Activated naive CD8-positive, alpha-beta T cell (primary cell): ENCODE results near the gene LDHB.

Experiments used
- H3K27ac Mint-ChIP-seq: one replicate; pipeline ENCODE4 v1.8.0; 2021; ENCODE audit warnings: mixed read lengths
- H3K27me3 Mint-ChIP-seq: one replicate; pipeline ENCODE4 v1.8.0; 2021; ENCODE audit warnings: mixed read lengths
- H3K36me3 Mint-ChIP-seq: one replicate; pipeline ENCODE4 v1.8.0; 2021; ENCODE audit warnings: mixed read lengths
- H3K4me1 Mint-ChIP-seq: one replicate; pipeline ENCODE4 v1.8.0; 2021; ENCODE audit warnings: low read depth, mixed read lengths
- H3K4me3 Mint-ChIP-seq: one replicate; pipeline ENCODE4 v1.8.0; 2021; ENCODE audit warnings: mild to moderate bottlenecking, mixed read lengths
- H3K9me3 Mint-ChIP-seq: one replicate; pipeline ENCODE4 v1.8.0; 2021; ENCODE audit warnings: low read depth, mixed read lengths

Gene LDHB

DNA sequence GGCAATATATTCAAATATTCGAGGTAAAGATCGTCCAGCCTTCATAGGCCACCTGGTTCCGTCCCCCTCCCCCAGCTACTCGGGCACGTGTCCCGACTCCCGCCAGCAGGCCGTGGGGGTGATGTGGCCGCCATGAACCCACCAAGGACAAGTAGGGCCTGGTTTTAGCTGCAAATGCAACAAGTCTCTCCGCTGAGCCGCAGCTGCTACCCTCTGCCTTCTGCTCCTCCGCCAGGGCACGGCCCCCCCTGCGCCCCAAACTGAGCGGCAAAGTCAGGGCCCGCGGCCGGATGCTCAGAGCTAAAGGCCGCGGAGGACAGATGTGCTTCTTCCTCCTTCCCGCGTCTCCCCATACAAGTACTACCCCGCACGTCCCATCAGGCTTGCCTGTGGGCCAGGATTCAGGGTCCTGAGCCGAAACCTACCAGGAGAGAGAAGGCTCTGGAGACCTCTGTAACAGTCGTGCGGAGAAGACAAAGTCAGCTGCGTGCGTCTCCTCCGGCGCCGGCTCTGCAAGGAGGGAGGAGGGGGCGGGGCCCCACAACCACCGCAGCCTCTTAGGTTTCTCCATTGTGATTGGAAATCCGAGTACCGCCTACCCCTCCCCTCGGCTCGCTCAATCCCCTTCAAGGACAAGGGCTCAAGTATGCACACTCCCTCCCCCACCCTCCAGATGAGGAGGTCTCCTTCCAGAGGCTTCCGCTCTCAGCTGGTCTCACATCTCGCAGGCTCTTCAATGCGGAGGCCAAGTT is at the start of gene LDHB:
LDHB (minus strand) TSS at position 517 of the 752 bp plus-strand sequence. CDS start 3,171 bp downstream, outside the sequence.
- Mint-ChIP-seq H3K36me3 (peaks cover 30% of the 10 kb centered on the region), H3K9me3 (no peaks in the 10 kb centered on the region), H3K4me1 (peaks cover 52% of the 10 kb centered on the region), H3K4me3 (peak within 1 kb of the TSS; percentile 100), H3K27ac (peak within 1 kb of the TSS; percentile 100), H3K27me3 (no peaks in the 10 kb centered on the region)

DNA sequence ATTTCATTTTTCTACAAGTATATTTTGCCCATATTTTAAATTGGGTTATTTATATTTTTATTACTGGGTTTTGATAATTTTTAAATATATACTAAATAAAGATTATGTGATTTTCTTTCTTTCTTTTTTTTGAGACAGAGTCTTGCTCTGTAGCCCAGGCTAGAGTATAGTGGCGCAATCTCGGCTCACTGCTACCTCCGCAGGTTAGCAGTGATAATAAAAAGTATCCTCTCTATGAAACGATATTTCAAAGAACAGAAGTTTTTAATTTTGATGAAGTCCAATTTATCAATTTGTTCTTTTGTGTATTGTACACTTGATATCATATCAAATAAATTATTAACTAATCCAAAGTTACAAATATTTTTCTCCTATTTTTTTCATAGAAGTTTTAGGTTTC is 47.2 kb upstream of the LDHB start:
- Mint-ChIP-seq H3K4me1 (peaks cover 3% of the 10 kb centered on the region), H3K36me3 (no peaks in the 10 kb centered on the region), H3K27ac (no peak overlapping the region), H3K4me3 (no peak overlapping the region), H3K27me3 (peaks cover 10% of the 10 kb centered on the region), H3K9me3 (no peaks in the 10 kb centered on the region)

DNA sequence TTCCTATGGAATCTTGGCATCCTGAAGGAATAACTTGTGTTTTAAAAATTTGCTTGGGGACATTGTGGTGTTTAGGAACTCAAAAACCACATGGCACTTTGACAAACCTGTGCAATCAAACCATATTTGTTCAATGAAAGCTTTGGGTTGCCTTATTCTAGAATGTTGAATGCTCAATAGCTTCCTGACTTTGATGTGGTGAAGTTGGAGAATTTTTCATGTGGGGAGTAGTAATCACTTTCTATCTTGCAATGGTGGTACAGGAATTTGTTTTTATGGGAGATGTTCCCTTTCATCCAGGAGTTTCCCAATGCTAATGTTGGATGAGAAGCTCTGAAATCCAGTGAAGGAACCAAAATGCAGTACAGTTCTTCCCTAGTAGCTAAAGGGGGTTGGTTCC is 42.2 kb upstream of the LDHB start:
- Mint-ChIP-seq H3K4me1 (peaks cover 10% of the 10 kb centered on the region), H3K36me3 (no peaks in the 10 kb centered on the region), H3K9me3 (no peaks in the 10 kb centered on the region), H3K27ac (no peak overlapping the region), H3K27me3 (peaks cover 5% of the 10 kb centered on the region), H3K4me3 (no peak overlapping the region)

DNA sequence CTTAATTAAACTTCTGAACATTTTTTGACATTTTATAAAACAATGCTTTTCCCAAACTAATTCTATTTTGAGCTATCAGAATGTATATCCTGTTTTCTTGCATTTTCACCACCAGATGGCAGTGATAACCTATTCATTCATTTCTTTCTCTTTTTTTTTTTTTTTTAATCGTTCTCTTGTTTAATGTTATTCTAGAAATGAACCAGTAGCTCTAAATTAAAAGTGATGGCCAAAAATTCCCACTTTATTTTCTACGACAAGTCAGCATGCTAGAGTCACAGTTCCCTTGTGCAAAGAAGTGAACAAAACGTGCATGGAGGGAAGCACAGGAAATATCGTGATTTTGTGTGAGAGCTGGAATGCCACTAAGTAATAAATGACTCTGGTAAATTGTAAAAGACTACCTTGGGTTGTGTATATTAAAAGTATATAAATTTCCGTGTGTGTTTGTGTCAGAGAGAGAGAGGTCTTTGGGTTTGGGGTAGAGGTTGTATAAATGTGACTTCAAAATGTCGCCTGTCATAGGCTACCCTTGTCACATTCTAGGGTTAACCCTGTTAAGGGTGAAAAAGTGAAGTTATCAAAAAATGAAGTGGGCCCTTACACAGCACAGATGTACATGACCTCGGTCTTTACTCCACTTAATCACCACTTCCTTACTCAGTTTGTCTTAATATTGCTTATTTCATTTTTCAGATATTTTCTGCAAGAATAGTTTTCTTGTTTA is 40.4 kb upstream of the LDHB start:
- Mint-ChIP-seq H3K4me3 (peak overlapping the region; percentile 30), H3K4me1 (peaks cover 10% of the 10 kb centered on the region), H3K36me3 (no peaks in the 10 kb centered on the region), H3K9me3 (no peaks in the 10 kb centered on the region), H3K27ac (no peak overlapping the region), H3K27me3 (peaks cover 5% of the 10 kb centered on the region)

DNA sequence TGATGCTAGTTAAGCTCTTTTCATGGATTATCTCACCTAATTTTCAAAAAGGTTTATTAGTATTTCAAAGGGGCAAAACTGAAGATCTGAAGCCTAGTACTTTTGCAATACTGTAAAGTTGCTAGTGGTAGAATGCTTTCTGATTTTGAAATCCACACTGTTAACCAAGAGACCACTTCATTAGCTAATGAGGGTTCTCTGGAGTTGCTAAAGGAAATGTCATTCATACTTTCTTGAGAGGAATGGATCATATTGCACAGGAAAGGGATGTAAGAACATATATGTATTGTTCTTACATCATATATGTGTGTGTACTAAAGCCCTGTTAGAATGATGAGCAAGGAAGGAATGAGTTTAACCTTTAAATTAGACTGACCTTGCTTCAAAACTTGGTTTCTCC is 39.0 kb upstream of the LDHB start:
- Mint-ChIP-seq H3K27me3 (no peaks in the 10 kb centered on the region), H3K4me3 (no peak overlapping the region), H3K9me3 (no peaks in the 10 kb centered on the region), H3K27ac (no peak overlapping the region), H3K36me3 (no peaks in the 10 kb centered on the region), H3K4me1 (peaks cover 16% of the 10 kb centered on the region)

DNA sequence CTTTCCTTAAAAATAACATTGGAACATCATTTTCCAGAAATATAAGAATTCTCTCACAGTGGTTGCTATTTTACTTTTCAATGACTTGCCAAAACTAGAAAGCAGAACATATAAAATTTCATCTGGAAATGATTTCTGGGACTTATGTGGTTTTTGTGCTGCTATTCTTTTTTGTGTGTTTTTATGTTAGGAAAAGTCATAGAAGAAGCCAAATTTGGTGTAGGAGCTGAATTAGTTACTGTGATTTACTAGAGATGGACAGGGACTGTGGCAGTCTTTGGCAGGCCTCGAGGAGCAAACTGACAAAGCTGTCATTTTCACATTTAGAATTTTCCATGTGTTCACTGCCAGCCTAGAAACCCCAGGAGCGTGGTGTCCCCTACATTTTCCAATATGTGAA is 38.3 kb upstream of the LDHB start:
- Mint-ChIP-seq H3K4me3 (no peak overlapping the region), H3K27ac (no peak overlapping the region), H3K9me3 (no peaks in the 10 kb centered on the region), H3K27me3 (no peaks in the 10 kb centered on the region), H3K36me3 (no peaks in the 10 kb centered on the region), H3K4me1 (peaks cover 22% of the 10 kb centered on the region)

DNA sequence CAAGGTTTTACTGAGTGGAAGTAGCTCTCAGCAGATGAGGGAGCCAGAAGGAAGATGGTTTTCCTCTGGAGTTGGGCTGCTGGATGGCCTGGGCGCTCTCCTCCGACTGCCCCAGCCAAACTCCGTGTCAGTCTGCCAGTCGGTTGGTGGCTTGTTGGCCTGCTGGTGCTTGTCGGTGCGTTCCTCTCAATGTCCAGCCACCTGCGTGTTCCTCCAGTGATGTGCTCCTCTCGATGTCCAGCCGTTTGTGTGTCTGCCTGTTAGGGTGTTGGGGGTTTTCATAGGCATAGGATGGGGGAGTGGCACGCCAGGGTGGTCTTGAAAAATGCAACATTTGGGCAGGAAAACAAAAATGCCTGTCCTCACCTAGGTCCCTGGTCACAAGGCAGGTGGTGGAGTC is 37.0 kb upstream of the LDHB start:
- Mint-ChIP-seq H3K9me3 (peaks cover 4% of the 10 kb centered on the region), H3K4me3 (no peak overlapping the region), H3K4me1 (peaks cover 31% of the 10 kb centered on the region), H3K36me3 (peaks cover 3% of the 10 kb centered on the region), H3K27me3 (no peaks in the 10 kb centered on the region), H3K27ac (no peak overlapping the region)

DNA sequence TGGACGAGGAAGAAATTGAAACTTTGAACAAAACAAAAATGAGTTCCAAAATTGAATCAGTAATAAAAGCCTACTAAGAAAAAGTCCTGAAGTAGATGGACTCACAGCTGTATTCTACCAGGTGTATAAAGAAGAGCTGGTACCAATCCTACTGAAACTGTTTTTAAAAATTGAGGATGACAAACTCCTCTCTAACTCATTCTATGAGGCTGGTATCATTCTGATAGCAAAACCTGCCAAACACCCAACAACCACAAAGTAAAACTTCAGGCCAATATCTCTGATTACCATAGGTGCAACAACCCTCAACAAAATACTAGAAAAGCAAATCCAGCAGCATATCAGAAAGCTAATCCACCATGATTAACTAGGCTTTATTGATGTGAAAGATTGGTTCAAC is 33.9 kb upstream of the LDHB start:
- Mint-ChIP-seq H3K4me3 (no peak overlapping the region), H3K27me3 (no peaks in the 10 kb centered on the region), H3K36me3 (peaks cover 7% of the 10 kb centered on the region), H3K9me3 (peaks cover 11% of the 10 kb centered on the region), H3K27ac (peak overlapping the region; percentile 36), H3K4me1 (peaks cover 27% of the 10 kb centered on the region)

DNA sequence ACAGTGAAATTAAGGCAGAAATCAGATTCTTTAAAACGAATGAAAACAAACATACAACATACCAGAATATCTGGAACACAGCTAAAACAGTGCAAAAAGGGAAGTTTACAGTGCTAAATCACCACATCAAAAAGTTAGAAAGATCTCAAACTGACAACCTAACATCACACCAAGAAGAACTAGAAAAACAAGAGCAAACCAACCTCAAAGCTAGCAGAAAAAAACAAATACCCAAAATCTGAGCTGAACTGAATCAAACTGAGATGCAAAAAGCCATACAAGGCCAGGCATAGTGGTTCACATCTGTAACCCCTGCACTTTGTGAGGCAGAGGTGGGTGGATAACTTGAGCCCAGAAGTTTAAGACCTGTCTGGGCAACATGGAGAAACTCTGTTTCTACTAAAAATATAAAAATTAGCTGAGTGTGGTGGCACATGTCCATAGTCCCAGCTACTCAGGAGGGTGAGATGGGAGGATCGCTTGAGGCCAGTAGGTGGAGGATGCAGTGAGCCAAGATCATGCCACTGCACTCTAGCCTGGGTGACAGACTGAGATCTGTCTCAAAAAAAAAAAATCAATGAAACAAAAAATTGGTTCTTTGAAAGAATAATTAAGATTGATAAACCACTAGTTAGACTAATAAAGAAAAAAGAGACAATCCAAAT is 33.2 kb upstream of the LDHB start:
- peak overlapping the region; percentile 11 for H3K4me3 Mint-ChIP-seq

DNA sequence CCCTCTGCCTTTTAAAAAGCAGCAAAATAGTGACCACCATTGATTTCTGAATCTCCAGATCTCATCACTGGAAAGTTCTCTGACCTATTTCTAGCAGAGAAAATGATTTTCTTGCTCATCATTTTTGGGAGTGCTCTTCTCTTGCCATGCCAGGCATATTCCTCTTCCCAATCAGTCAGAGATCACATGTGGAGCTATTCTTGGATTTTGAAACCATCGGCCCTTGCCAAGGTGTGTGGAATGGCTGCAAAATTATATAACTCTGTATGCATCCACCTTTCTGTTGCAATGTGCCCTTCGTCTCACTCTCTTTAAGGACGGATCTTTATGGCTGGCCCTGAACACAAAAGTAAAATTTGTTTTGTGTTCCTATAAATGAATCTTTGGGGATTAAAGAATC is 25.5 kb upstream of the LDHB start:
- peaks cover 2% of the 10 kb centered on the region for H3K36me3 Mint-ChIP-seq
- peaks cover 23% of the 10 kb centered on the region for H3K4me1 Mint-ChIP-seq
- no peak overlapping the region for H3K27ac Mint-ChIP-seq
- H3K27me3 Mint-ChIP-seq = no peaks in the 10 kb centered on the region
- no peak overlapping the region for H3K4me3 Mint-ChIP-seq
- H3K9me3 Mint-ChIP-seq = no peaks in the 10 kb centered on the region

More for the DNA sequence above, 33.2 kb upstream of the LDHB start:
- Mint-ChIP-seq H3K36me3 (peaks cover 7% of the 10 kb centered on the region), H3K27ac (peak overlapping the region; percentile 50), H3K27me3 (no peaks in the 10 kb centered on the region), H3K9me3 (peaks cover 11% of the 10 kb centered on the region), H3K4me1 (peaks cover 27% of the 10 kb centered on the region)

DNA sequence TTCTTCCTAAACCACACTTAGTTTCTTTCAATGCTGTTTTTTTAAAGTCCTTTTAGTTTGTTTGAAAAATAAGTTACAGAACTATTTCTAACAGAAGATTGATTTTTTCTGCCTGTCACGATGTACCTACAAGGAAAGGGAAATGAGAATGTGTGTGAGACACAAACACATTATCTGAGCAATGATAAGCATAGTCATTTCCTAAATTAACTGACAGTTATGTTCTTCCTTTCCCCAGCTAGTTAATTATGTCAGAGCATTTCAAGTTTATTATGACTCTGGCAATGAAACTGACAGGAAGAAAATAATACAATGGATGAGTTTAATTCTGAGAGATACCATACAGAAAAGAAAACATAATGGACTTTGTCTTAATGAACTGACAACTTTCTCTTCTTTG is 21.3 kb upstream of the LDHB start:
- no peaks in the 10 kb centered on the region for H3K9me3 Mint-ChIP-seq
- H3K27me3 Mint-ChIP-seq = no peaks in the 10 kb centered on the region
- no peaks in the 10 kb centered on the region for H3K36me3 Mint-ChIP-seq
- H3K4me1 Mint-ChIP-seq = peaks cover 52% of the 10 kb centered on the region
- H3K27ac Mint-ChIP-seq = peak overlapping the region; percentile 93
- H3K4me3 Mint-ChIP-seq = peak overlapping the region; percentile 71

DNA sequence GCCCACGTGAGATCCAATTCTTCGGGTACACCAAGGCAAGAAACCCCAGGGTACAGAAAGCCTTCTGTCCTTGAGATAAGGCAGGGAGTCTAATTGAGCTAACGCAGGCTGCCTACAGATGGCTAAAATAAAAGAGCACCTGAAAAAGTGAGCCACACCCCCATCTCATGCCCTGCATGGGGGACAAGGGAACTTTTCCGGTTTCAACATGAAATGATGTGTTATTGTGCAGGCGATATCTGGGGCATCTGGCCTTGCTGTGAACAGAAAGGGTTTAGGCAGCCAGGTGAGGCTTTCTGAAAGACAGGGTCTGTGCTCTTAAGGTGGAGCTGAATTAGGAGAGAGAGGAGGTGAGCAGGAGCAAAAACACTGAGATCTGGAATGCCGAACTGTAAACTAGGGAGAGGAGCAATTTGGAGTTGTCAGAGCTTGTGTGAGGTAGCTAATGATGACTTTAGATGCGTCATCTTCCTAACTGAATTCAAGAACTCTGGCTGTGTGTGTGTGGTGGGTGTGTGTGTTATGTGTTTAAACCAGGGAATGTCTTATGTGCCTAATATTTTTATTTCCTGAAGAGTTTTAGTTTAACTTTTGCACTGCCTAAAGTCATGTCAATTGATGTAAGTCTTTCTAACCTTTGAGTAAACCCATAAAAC is 20.1 kb upstream of the LDHB start:
- H3K9me3 Mint-ChIP-seq = no peaks in the 10 kb centered on the region
- peak overlapping the region; percentile 71 for H3K4me3 Mint-ChIP-seq
- H3K36me3 Mint-ChIP-seq = no peaks in the 10 kb centered on the region
- H3K27me3 Mint-ChIP-seq = no peaks in the 10 kb centered on the region
- H3K4me1 Mint-ChIP-seq = peaks cover 52% of the 10 kb centered on the region
- H3K27ac Mint-ChIP-seq = peak overlapping the region; percentile 93

DNA sequence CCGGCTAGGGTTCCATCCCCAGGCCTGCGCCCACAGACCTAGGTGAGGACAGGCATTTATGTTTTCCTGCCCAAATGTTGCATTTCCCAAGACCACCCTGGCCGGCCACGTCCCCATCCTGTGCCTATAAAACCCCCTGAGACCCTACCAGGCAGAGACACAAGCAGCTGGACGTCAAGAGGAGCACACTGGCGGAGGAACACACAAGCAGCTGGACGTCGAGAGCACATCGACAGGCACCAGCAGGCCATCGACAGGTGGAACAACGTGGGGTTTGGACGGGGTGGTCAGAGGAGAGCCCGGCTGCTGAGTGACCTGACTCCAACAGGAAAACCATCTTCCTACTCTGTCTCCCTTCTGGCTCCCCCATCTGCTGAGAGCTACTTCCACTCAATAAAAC is 19.6 kb upstream of the LDHB start:
- peaks cover 52% of the 10 kb centered on the region for H3K4me1 Mint-ChIP-seq
- H3K27ac Mint-ChIP-seq = peak overlapping the region; percentile 93
- peak overlapping the region; percentile 71 for H3K4me3 Mint-ChIP-seq
- no peaks in the 10 kb centered on the region for H3K27me3 Mint-ChIP-seq
- H3K36me3 Mint-ChIP-seq = no peaks in the 10 kb centered on the region
- H3K9me3 Mint-ChIP-seq = no peaks in the 10 kb centered on the region

DNA sequence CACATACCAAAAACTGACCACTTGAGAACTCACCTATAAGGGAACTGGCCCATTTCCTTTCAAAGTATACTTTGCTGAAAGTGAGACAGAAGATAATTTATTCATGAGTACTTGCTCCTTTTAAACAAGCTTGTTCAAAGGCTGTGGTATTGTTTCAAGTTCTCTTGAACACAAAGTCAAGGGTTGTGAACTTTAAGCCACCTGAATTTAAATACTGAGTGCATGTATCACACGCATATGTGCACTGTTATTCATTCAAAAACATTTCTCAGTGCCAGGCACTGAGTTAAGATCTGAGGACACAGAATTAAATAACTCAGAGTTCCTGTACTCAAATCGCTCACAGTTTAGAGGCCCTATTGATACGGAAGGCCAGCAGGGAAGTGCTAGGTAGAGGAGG is 19.1 kb upstream of the LDHB start:
- Mint-ChIP-seq H3K27ac (peak overlapping the region; percentile 93), H3K4me3 (peak overlapping the region; percentile 71), H3K4me1 (peaks cover 52% of the 10 kb centered on the region), H3K27me3 (no peaks in the 10 kb centered on the region), H3K36me3 (no peaks in the 10 kb centered on the region), H3K9me3 (no peaks in the 10 kb centered on the region)

DNA sequence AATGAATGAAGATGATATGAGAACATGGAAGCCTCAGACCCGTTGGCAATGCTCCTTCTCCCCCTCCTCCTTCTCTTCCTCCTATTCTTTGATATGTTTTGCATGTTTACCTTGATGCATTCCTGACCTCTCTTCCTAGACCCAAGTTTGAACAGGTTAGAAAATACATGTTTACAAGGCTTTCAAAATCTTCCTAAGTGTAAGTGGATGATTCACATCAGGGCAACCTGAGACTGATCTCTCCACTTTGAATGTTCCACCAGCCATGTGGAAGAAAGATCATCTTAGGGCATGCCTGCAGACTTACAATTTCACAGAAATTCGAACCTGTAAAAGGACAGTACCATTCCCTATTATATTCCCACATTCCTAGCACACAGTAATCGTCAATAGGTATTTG is 18.0 kb upstream of the LDHB start:
- Mint-ChIP-seq H3K4me3 (no peak overlapping the region), H3K36me3 (no peaks in the 10 kb centered on the region), H3K9me3 (no peaks in the 10 kb centered on the region), H3K27me3 (no peaks in the 10 kb centered on the region), H3K4me1 (peaks cover 52% of the 10 kb centered on the region), H3K27ac (peak overlapping the region; percentile 93)
